IMR-90 (cell line): ENCODE measurements around the gene IGSF3. TPM values are rescaled to one million over a fixed set of nuclear protein-coding genes. Genes with fewer than 3 reads are reported as not detected.
A peak's percentile ranks its signal among the peaks of the same experiment; 100 is the strongest.

Source experiments
- ATAC-seq: fragments of 200-7000 bp; cut with Tn5 transposase; 2 replicates; pipeline ENCODE4 v1.9.1; 2020; ENCODE audit warnings: low read depth, mild to moderate bottlenecking, moderate library complexity
- BruUV-seq: library from RNA; stranded (reverse); fragments of 400-500 nt; replicated peaks from 2 replicates; lab custom pipeline; 2021; lab: Mats Ljungman, UMichigan
- CTCF ChIA-PET: fragments of 300-600 bp; formaldehyde crosslinking; extraction: SDS; loops from one replicate; lab custom pipeline; 2021; ENCODE audit warnings: antibody characterized with exemption; lab: Yijun Ruan, JAX
- POLR2A ChIA-PET: fragments of 300-600 bp; sonication (Branson Sonifier 250); formaldehyde crosslinking; loops from one replicate; lab custom pipeline; 2022; ENCODE audit warnings: antibody characterized with exemption; ENCODE audit not compliant: unreplicated experiment; lab: Charles Lee
- DNase-seq: peaks from one replicate; pipeline ENCODE4 v3.0.0; 2013
- H2AFZ ChIP-seq: replicated peaks from 2 replicates; pipeline ENCODE3; 2013; ENCODE audit warnings: low read length, mild to moderate bottlenecking; ENCODE audit not compliant: poor library complexity
- H2AK5ac ChIP-seq: 2 replicates; pipeline ENCODE4 v1.6.1; 2013; ENCODE audit warnings: low read depth, low read length, inconsistent platforms
- H2AK9ac ChIP-seq: replicated peaks from 2 replicates; pipeline ENCODE3; 2013; ENCODE audit warnings: mild to moderate bottlenecking, low read depth, low read length, moderate library complexity; ENCODE audit not compliant: poor library complexity
- H2BK120ac ChIP-seq: 2 replicates; pipeline ENCODE4 v1.6.1; 2013; ENCODE audit warnings: low read depth, low read length, inconsistent platforms
- H2BK15ac ChIP-seq: 3 replicates; pipeline ENCODE4 v1.6.1; 2013; ENCODE audit warnings: low read depth, low read length, inconsistent platforms
- H2BK20ac ChIP-seq: 2 replicates; pipeline ENCODE4 v1.6.1; 2013; ENCODE audit warnings: low read depth, mild to moderate bottlenecking, inconsistent platforms, low read length, moderate library complexity
- H2BK5ac ChIP-seq: 2 replicates; pipeline ENCODE4 v1.6.1; 2013; ENCODE audit warnings: mild to moderate bottlenecking, low read depth, low read length, inconsistent platforms; ENCODE audit not compliant: poor library complexity, severe bottlenecking
- H3K14ac ChIP-seq: replicated peaks from 2 replicates; pipeline ENCODE4 v1.6.1; 2013; ENCODE audit warnings: low read depth, low read length, inconsistent platforms
- H3K18ac ChIP-seq: 2 replicates; pipeline ENCODE4 v1.6.1; 2013; ENCODE audit warnings: low read depth, low read length, control low read depth
- H3K23ac ChIP-seq: 2 replicates; pipeline ENCODE4 v1.6.1; 2013; ENCODE audit warnings: low read depth, low read length, inconsistent platforms
- H3K27ac ChIP-seq: 2 replicates; pipeline ENCODE4 v1.5.1; 2013; ENCODE audit warnings: mild to moderate bottlenecking, control low read depth, low read length; ENCODE audit not compliant: insufficient read depth
- H3K27me3 ChIP-seq: 2 replicates; pipeline ENCODE4 v1.6.1; 2013; ENCODE audit warnings: low read length; ENCODE audit not compliant: control insufficient read depth, insufficient read depth
- H3K36me3 ChIP-seq: 2 replicates; pipeline ENCODE4 v1.6.1; 2013; ENCODE audit warnings: low read length, mixed read lengths; ENCODE audit not compliant: control insufficient read depth, insufficient read depth
- H3K4ac ChIP-seq: 2 replicates; pipeline ENCODE4 v1.6.1; 2013; ENCODE audit warnings: low read depth, low read length, inconsistent platforms
- H3K4me1 ChIP-seq: 2 replicates; pipeline ENCODE4 v1.6.1; 2013; ENCODE audit warnings: low read length, mixed read lengths; ENCODE audit not compliant: control insufficient read depth, insufficient read depth
- H3K4me2 ChIP-seq: 2 replicates; pipeline ENCODE4 v1.6.1; 2013; ENCODE audit warnings: low read depth, mild to moderate bottlenecking, control low read depth, low read length, moderate library complexity
- H3K4me3 ChIP-seq: 2 replicates; pipeline ENCODE4 v1.5.1; 2013; ENCODE audit warnings: low read depth, mild to moderate bottlenecking, control low read depth, low read length, moderate library complexity; ENCODE audit not compliant: insufficient read depth
- H3K56ac ChIP-seq: 2 replicates; pipeline ENCODE4 v1.6.1; 2013; ENCODE audit warnings: low read length, inconsistent platforms; ENCODE audit not compliant: insufficient read depth; ENCODE audit errors: extremely low read depth
- H3K79me1 ChIP-seq, 2 experiments: 2 replicates each; pipeline ENCODE4 v1.6.1; 2013; ENCODE audit warnings: low read length in 2 of 2, inconsistent platforms in 1 of 2, low read depth in 1 of 2
- H3K9ac ChIP-seq: 2 replicates; pipeline ENCODE4 v1.6.1; 2013; ENCODE audit warnings: low read depth, low read length, control low read depth
- H3K9me1 ChIP-seq: 2 replicates; pipeline ENCODE4 v1.6.1; 2013; ENCODE audit warnings: low read length, inconsistent platforms; ENCODE audit not compliant: insufficient read depth
- H3K9me3 ChIP-seq: 2 replicates; pipeline ENCODE4 v1.6.1; 2013; ENCODE audit warnings: low read length; ENCODE audit not compliant: control insufficient read depth, insufficient read depth
- H4K20me1 ChIP-seq: 2 replicates; pipeline ENCODE4 v1.6.1; 2013; ENCODE audit warnings: low read length, inconsistent platforms; ENCODE audit not compliant: insufficient read depth
- H4K5ac ChIP-seq: 2 replicates; pipeline ENCODE4 v1.6.1; 2013; ENCODE audit warnings: mild to moderate bottlenecking, low read depth, low read length, control low read depth
- H4K8ac ChIP-seq, 2 experiments: 2 replicates each; pipeline ENCODE4 v1.6.1; 2013; ENCODE audit warnings: low read depth in 2 of 2, low read length in 2 of 2, control low read depth in 1 of 2, inconsistent platforms in 1 of 2
- H4K91ac ChIP-seq: 2 replicates; pipeline ENCODE4 v1.6.1; 2013; ENCODE audit warnings: low read depth, low read length, inconsistent platforms; ENCODE audit not compliant: insufficient read depth
- BHLHE40 ChIP-seq: fragments of 150-350 bp; IDR thresholded peaks from 2 replicates; pipeline ENCODE4 v1.6.1; 2016; ENCODE audit warnings: mild to moderate bottlenecking, low read depth, low read length
- CEBPB ChIP-seq: IDR thresholded peaks from 2 replicates; pipeline ENCODE4 v1.6.1; 2012; ENCODE audit warnings: low read depth, low read length, improper control_type of control experiment
- CHD1 ChIP-seq: IDR thresholded peaks from 2 replicates; pipeline ENCODE4 v1.6.1; 2012; ENCODE audit warnings: low read depth, low read length, improper control_type of control experiment
- FOS ChIP-seq: fragments of 150-350 bp; IDR thresholded peaks from 2 replicates; pipeline ENCODE4 v1.6.1; 2016; ENCODE audit warnings: low read depth, low read length
- MAZ ChIP-seq: IDR thresholded peaks from 2 replicates; pipeline ENCODE4 v1.6.1; 2012; ENCODE audit warnings: low read depth, mild to moderate bottlenecking, low read length, improper control_type of control experiment, moderate library complexity, borderline replicate concordance
- MXI1 ChIP-seq: IDR thresholded peaks from 2 replicates; pipeline ENCODE4 v1.6.1; 2012; ENCODE audit warnings: low read depth, mild to moderate bottlenecking, low read length, moderate library complexity, borderline replicate concordance
- NFE2L2 ChIP-seq: fragments of 150-350 bp; IDR thresholded peaks from 2 replicates; pipeline ENCODE4 v1.6.1; 2016; ENCODE audit warnings: low read depth, mild to moderate bottlenecking, low read length
- POLR2A ChIP-seq: IDR thresholded peaks from 2 replicates; pipeline ENCODE4 v1.6.1; 2012; ENCODE audit warnings: mild to moderate bottlenecking, low read depth, low read length
- RAD21 ChIP-seq: IDR thresholded peaks from 2 replicates; pipeline ENCODE4 v1.6.1; 2012; ENCODE audit warnings: low read length, improper control_type of control experiment
- RCOR1 ChIP-seq: IDR thresholded peaks from 2 replicates; pipeline ENCODE4 v1.6.1; 2012; ENCODE audit warnings: mild to moderate bottlenecking, low read length, improper control_type of control experiment; ENCODE audit not compliant: insufficient replicate concordance
- SMC3 ChIP-seq: fragments of 150-350 bp; IDR thresholded peaks from 2 replicates; pipeline ENCODE4 v1.6.1; 2016; ENCODE audit warnings: low read depth, mild to moderate bottlenecking, antibody characterized with exemption, low read length, moderate library complexity
- WGBS, 2 experiments: methylation state at CpG; one replicate each; pipeline versions ENCODE4 v1.1.5 to v1.1.7; 2013; ENCODE audit warnings: missing lambda C conversion rate in 2 of 2; ENCODE audit not compliant: insufficient read length in 1 of 2; ENCODE audit errors: extremely low coverage in 2 of 2; 5-methylcytosine and 5-hydroxymethylcytosine counted together
- dilution Hi-C: fragments of 300-500 bp; cut with HindIII; formaldehyde crosslinking; loops from one replicate; pipeline ENCODE4 v1.14.3; 2018; ENCODE audit warnings: low sequenced_read_pairs; ENCODE audit not compliant: unreplicated experiment
- in situ Hi-C: fragments of 300-500 bp; cut with MboI; formaldehyde crosslinking; loops from 3 replicates; pipeline ENCODE4 v1.14.3; 2019; ENCODE audit warnings: low sequenced_read_pairs, inconsistent platforms, mixed read lengths
- intact Hi-C: fragments of 100-400 bp; cut with micrococcal nuclease; formaldehyde crosslinking; loops from 2 replicates; pipeline ENCODE4 v1.10.0; 2022
- polyA plus RNA-seq, 3 experiments: library from polyadenylated mRNA; depleted of rRNA; stranded (reverse); fragments of >200 nt; gene quantifications; 2 replicates each; pipeline ENCODE4 v1.2.3, GENCODE V29; 2012; ENCODE audit warnings: low replicate concordance in 1 of 3
- total RNA-seq: library from RNA; depleted of rRNA; stranded (reverse); fragments of >200 nt; gene quantifications from 2 replicates; pipeline ENCODE4 v1.2.3, GENCODE V29; 2012
- TF ChIP-seq, protein P1 (sequence below): fragments of 150-350 bp; IDR thresholded peaks from 2 replicates; pipeline ENCODE4 v1.6.1; 2017; ENCODE audit warnings: mild to moderate bottlenecking, antibody characterized with exemption, low read length, low read depth
- TF ChIP-seq, protein P2 (sequence below): conservative IDR thresholded peaks from 2 replicates; pipeline ENCODE4 v1.5.1; 2012; ENCODE audit warnings: mild to moderate bottlenecking, low read depth, low read length, improper control_type of control experiment
- TF ChIP-seq, protein P3 (sequence below): fragments of 150-350 bp; IDR thresholded peaks from 2 replicates; pipeline ENCODE4 v1.6.1; 2016; ENCODE audit warnings: low read depth, mild to moderate bottlenecking, low read length, moderate library complexity, borderline replicate concordance

Gene IGSF3
- total and polyA plus RNA-seq, 2 of the 4 experiments (the other 2 are of a cell fraction), result under 0.01 to 0.02 TPM

DNA sequence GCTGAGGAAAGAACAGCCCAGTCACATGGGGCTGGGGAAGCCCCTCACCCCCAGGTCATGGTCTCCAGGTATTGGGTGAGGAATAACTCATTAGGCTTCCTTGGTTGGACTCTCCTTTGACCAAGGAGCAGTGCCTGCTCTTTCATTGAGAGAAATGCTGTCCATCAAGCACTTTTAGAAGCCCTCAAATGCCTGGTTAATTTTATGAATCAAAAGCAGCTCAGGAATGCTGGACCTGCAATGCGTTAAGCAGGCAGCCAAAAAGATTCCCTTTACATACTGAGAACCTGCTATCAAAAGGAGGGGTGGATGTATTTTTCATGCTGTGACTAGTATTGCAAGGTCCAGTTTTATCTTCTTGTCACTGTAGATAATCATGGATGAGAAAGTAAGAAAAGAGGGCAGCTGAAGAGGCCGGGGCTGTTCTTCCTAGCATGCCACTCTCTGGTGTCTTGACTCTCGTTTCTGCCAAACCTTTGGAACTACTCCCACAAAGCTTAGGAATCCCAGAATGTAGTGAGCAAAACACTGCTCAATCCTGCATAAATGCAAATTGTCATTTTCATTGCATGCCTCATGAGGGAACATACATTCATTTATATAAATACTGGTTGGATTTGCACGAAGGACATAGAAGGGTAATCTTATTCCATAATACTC lies 94.6 kb downstream of the IGSF3 start (continued):
- TF ChIP-seq CHD1 (no peak), BHLHE40 (no peak), NFE2L2 (no peak), POLR2A (no peak)

DNA sequence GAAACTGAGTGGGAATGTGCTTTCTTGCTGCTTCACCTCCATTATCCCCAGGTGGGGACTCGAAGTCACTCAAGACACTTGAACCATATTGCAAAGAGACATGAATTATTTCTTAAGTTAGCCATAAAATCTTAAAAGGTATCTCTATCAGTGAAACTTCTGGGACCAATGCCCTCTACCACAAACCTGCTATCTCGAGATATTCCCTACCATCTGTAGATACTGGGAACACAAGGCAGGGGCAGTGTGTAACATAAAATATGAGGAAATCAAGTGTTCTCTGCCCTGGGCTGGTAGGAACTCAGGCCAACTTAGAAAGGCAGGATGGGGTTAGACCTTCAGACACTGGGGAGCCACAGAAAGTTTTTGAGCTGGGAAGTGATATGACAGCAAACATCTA lies 95.4 kb downstream of the IGSF3 start:
- no peaks in the 10 kb centered on the region for H3K79me1 ChIP-seq
- no peak for DNase-seq
- no peak overlapping the region for H3K4me3 ChIP-seq
- H3K36me3 ChIP-seq, result no peaks in the 10 kb centered on the region
- intact Hi-C loops, result loop anchor here (10.0 kb wide), 1 partner anchor 437 kb away; no protein-coding TSS in a partner anchor
- ChIA-PET POLR2A (no interaction called here), CTCF (interaction anchor here (1.4 kb wide), 1 partner anchor 24 kb away, joined by 3 read pairs; no protein-coding TSS in a partner anchor)
- no peak overlapping the region for H2BK120ac ChIP-seq
- no peak overlapping the region for H3K9ac ChIP-seq
- 0 out of 2 replicates have a peak overlapping the region, but pooled peaks have one; percentile 52 for H3K23ac ChIP-seq
- no peak overlapping the region for H3K14ac ChIP-seq
- H2AK5ac ChIP-seq, result no peak overlapping the region
- peaks cover 2% of the 10 kb centered on the region; the same call in 1 of the 2 replicates for H3K4me1 ChIP-seq
- ATAC-seq, result no peak
- WGBS, 2 experiments, result no CpG with 5 or more reads among the region's 2 CpGs
- H3K27ac ChIP-seq, result no peak overlapping the region
- no peak overlapping the region for H3K4me2 ChIP-seq
- H2AK9ac ChIP-seq, result no peak overlapping the region
- no peak overlapping the region for H3K18ac ChIP-seq
- no peak overlapping the region for H2BK15ac ChIP-seq
- H3K27me3 ChIP-seq, result peaks cover 18% of the 10 kb centered on the region
- H3K9me1 ChIP-seq, result peaks cover 5% of the 10 kb centered on the region; the same call in 1 of the 2 replicates
- in situ Hi-C loops, result no loop called here
- H3K56ac ChIP-seq, result no peak overlapping the region
- no peak overlapping the region for H3K4ac ChIP-seq
- dilution Hi-C loops, result no loop called here
- no peak overlapping the region for H4K5ac ChIP-seq
- H2BK5ac ChIP-seq, result no peak overlapping the region
- H4K8ac ChIP-seq, result no peak overlapping the region
- no peaks in the 10 kb centered on the region for H3K9me3 ChIP-seq
- H4K20me1 ChIP-seq, result no peaks in the 10 kb centered on the region
- no peak overlapping the region for H2BK20ac ChIP-seq
- no TSS peak for BruUV-seq
- peak overlapping the region; percentile 97 for H2AFZ ChIP-seq
- H4K91ac ChIP-seq, result no peak overlapping the region
- TF ChIP-seq CEBPB (no peak), MAZ (no peak), RAD21 (no peak), NFE2L2 (no peak), RCOR1 (no peak), MXI1 (no peak), FOS (no peak), SMC3 (no peak)
- TF ChIP-seq, protein P1, sequence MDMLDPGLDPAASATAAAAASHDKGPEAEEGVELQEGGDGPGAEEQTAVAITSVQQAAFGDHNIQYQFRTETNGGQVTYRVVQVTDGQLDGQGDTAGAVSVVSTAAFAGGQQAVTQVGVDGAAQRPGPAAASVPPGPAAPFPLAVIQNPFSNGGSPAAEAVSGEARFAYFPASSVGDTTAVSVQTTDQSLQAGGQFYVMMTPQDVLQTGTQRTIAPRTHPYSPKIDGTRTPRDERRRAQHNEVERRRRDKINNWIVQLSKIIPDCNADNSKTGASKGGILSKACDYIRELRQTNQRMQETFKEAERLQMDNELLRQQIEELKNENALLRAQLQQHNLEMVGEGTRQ, result no peak
- TF ChIP-seq, protein P2, sequence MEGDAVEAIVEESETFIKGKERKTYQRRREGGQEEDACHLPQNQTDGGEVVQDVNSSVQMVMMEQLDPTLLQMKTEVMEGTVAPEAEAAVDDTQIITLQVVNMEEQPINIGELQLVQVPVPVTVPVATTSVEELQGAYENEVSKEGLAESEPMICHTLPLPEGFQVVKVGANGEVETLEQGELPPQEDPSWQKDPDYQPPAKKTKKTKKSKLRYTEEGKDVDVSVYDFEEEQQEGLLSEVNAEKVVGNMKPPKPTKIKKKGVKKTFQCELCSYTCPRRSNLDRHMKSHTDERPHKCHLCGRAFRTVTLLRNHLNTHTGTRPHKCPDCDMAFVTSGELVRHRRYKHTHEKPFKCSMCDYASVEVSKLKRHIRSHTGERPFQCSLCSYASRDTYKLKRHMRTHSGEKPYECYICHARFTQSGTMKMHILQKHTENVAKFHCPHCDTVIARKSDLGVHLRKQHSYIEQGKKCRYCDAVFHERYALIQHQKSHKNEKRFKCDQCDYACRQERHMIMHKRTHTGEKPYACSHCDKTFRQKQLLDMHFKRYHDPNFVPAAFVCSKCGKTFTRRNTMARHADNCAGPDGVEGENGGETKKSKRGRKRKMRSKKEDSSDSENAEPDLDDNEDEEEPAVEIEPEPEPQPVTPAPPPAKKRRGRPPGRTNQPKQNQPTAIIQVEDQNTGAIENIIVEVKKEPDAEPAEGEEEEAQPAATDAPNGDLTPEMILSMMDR, result no peak
- TF ChIP-seq, protein P3, sequence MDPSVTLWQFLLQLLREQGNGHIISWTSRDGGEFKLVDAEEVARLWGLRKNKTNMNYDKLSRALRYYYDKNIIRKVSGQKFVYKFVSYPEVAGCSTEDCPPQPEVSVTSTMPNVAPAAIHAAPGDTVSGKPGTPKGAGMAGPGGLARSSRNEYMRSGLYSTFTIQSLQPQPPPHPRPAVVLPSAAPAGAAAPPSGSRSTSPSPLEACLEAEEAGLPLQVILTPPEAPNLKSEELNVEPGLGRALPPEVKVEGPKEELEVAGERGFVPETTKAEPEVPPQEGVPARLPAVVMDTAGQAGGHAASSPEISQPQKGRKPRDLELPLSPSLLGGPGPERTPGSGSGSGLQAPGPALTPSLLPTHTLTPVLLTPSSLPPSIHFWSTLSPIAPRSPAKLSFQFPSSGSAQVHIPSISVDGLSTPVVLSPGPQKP, result no peak
